Adrenal gland (tissue), 5 donors: Measurements from ENCODE around the gene SEC61A1.

Experiments
- POLR2A ChIP-seq, 2 donors: fragments of 450-650 bp; IDR thresholded peaks; one replicate each; pipeline ENCODE4 v1.6.1; 2017; ENCODE audit warnings: antibody characterized with exemption in 2 of 2, mild to moderate bottlenecking in 2 of 2, moderate library complexity in 1 of 2
- TF ChIP-seq, protein P1 (sequence below), 6 experiments: fragments of 450-650 bp in 4 of 6; fragments of 200-600 bp in 2 of 6; sonication (generic) in 1 of 6; IDR thresholded peaks; 1 replicate in 5 of 6; 2 replicates in 1 of 6; pipeline versions ENCODE4 v1.5.1 to v1.8.0; 2016 to 2021; ENCODE audit warnings: antibody characterized with exemption in 6 of 6, mild to moderate bottlenecking in 2 of 6, moderate library complexity in 1 of 6
- donor health status: DM: no; HTN: no; CAD: no.

DNA sequence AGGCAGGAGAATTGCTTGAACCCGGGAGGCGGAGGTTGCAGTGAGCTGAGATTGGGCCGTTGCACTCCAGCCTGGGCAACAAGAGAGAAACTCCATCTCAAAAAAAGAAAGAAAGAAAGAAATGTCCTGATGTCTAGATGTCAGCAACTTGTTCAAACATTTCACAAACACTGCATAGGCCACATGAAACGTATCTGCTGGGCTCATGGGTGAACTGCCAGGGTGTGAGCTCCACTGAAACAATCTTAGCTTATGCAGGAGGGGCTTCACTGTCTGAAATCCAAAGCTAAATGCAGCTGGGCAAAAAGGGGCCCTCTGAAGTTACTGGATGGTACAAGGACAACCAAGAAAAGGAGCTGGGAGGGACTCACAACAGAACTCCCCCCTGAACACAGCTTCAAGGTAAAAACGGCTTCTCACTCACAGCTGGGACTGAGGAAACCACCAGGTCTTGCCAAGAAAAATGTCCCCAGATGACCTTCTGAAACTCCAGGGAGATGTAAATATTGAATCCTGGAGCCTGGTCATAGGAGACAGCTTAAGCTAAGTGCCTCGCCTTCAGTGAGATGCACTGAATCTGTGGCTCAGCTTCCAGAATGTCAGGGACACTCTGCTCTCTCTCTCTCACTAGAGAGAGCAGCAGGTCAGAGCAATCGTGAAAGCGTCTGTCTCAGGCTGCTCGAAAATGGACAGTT, 31.9 kb downstream of the SEC61A1 start:
- TF ChIP-seq, protein P1, sequence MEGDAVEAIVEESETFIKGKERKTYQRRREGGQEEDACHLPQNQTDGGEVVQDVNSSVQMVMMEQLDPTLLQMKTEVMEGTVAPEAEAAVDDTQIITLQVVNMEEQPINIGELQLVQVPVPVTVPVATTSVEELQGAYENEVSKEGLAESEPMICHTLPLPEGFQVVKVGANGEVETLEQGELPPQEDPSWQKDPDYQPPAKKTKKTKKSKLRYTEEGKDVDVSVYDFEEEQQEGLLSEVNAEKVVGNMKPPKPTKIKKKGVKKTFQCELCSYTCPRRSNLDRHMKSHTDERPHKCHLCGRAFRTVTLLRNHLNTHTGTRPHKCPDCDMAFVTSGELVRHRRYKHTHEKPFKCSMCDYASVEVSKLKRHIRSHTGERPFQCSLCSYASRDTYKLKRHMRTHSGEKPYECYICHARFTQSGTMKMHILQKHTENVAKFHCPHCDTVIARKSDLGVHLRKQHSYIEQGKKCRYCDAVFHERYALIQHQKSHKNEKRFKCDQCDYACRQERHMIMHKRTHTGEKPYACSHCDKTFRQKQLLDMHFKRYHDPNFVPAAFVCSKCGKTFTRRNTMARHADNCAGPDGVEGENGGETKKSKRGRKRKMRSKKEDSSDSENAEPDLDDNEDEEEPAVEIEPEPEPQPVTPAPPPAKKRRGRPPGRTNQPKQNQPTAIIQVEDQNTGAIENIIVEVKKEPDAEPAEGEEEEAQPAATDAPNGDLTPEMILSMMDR (IDR thresholded peaks at IDR 0.05): no peak
- TF ChIP-seq POLR2A (IDR thresholded peaks at IDR 0.05): peak in 1 of 2 donors; percentile 34
